T-helper 2 cell treated with Interferon-gamma antibody and Interleukin-4, amounts not matched to agents 5 μg/mL and 100 μg/mL, for 36 hours (primary cell): Measurements from ENCODE around the gene CAMKK2.

Experiments used
- DNase-seq: peaks from one replicate; pipeline ENCODE4 v3.0.0; 2021; ENCODE audit warnings: low spot score
- H3K27ac Mint-ChIP-seq: one replicate; pipeline ENCODE4 v1.8.0; 2021; ENCODE audit warnings: mild to moderate bottlenecking, mixed read lengths
- H3K27me3 Mint-ChIP-seq: one replicate; pipeline ENCODE4 v1.8.0; 2021; ENCODE audit warnings: low read depth, mixed read lengths
- H3K36me3 Mint-ChIP-seq: one replicate; pipeline ENCODE4 v1.8.0; 2021; ENCODE audit warnings: low read depth, mixed read lengths
- H3K4me1 Mint-ChIP-seq: one replicate; pipeline ENCODE4 v1.8.0; 2021; ENCODE audit warnings: low read depth, mixed read lengths
- H3K4me3 Mint-ChIP-seq: one replicate; pipeline ENCODE4 v1.8.0; 2022; ENCODE audit warnings: mild to moderate bottlenecking, moderate library complexity, mixed read lengths
- H3K9me3 Mint-ChIP-seq: one replicate; pipeline ENCODE4 v1.8.0; 2021; ENCODE audit warnings: mixed read lengths

The CAMKK2 gene

GRCh38 chr12:121279507-121279915, 17.0 kb downstream of the CAMKK2 start:
- Mint-ChIP-seq H3K27me3 (no peaks in the 10 kb centered on the region), H3K4me3 (no peak overlapping the region), H3K9me3 (no peaks in the 10 kb centered on the region), H3K27ac (no peak overlapping the region), H3K36me3 (peaks cover 8% of the 10 kb centered on the region), H3K4me1 (no peaks in the 10 kb centered on the region)
- DNase-seq = no peak

GRCh38 chr12:121279071-121279375, 17.5 kb downstream of the CAMKK2 start:
- Mint-ChIP-seq H3K4me3 (no peak overlapping the region), H3K9me3 (no peaks in the 10 kb centered on the region), H3K27me3 (no peaks in the 10 kb centered on the region), H3K4me1 (no peaks in the 10 kb centered on the region), H3K36me3 (peaks cover 8% of the 10 kb centered on the region), H3K27ac (no peak overlapping the region)
- DNase-seq = no peak

- no peaks in the 10 kb centered on the region for H3K27me3 Mint-ChIP-seq
- no peaks in the 10 kb centered on the region for H3K9me3 Mint-ChIP-seq
- no peaks in the 10 kb centered on the region for H3K4me1 Mint-ChIP-seq
- no peak overlapping the region for H3K4me3 Mint-ChIP-seq
- peaks cover 8% of the 10 kb centered on the region for H3K36me3 Mint-ChIP-seq
- no peak overlapping the region for H3K27ac Mint-ChIP-seq
- DNase-seq = no peak
These were observed 18.1 kb downstream of the CAMKK2 start for GRCh38 chr12:121278169-121279070.

- no peaks in the 10 kb centered on the region for H3K4me1 Mint-ChIP-seq
- H3K4me3 Mint-ChIP-seq = no peak overlapping the region
- H3K27ac Mint-ChIP-seq = no peak overlapping the region
- no peak for DNase-seq
- no peaks in the 10 kb centered on the region for H3K27me3 Mint-ChIP-seq
- peaks cover 12% of the 10 kb centered on the region for H3K36me3 Mint-ChIP-seq
- no peaks in the 10 kb centered on the region for H3K9me3 Mint-ChIP-seq
These were observed 19.1 kb downstream of the CAMKK2 start for GRCh38 chr12:121277374-121277759.

- H3K27me3 Mint-ChIP-seq = no peaks in the 10 kb centered on the region
- no peaks in the 10 kb centered on the region for H3K9me3 Mint-ChIP-seq
- H3K27ac Mint-ChIP-seq = no peak overlapping the region
- no peak overlapping the region for H3K4me3 Mint-ChIP-seq
- DNase-seq = no peak
- H3K4me1 Mint-ChIP-seq = no peaks in the 10 kb centered on the region
- H3K36me3 Mint-ChIP-seq = peaks cover 21% of the 10 kb centered on the region
These were observed 22.3 kb downstream of the CAMKK2 start for GRCh38 chr12:121274036-121274763.

- Mint-ChIP-seq H3K4me1 (no peaks in the 10 kb centered on the region), H3K9me3 (no peaks in the 10 kb centered on the region), H3K27ac (no peak overlapping the region), H3K36me3 (peaks cover 26% of the 10 kb centered on the region), H3K27me3 (no peaks in the 10 kb centered on the region), H3K4me3 (no peak overlapping the region)
- DNase-seq = no peak
These were observed 23.1 kb downstream of the CAMKK2 start for GRCh38 chr12:121273364-121273896.

GRCh38 chr12:121267822-121268221, 28.7 kb downstream of the CAMKK2 start:
- Mint-ChIP-seq H3K4me3 (no peak overlapping the region), H3K27ac (no peak overlapping the region), H3K36me3 (peaks cover 28% of the 10 kb centered on the region), H3K4me1 (no peaks in the 10 kb centered on the region), H3K9me3 (no peaks in the 10 kb centered on the region), H3K27me3 (no peaks in the 10 kb centered on the region)
- DNase-seq = no peak

GRCh38 chr12:121264951-121265515, 31.5 kb downstream of the CAMKK2 start:
- H3K27ac Mint-ChIP-seq = no peak overlapping the region
- H3K36me3 Mint-ChIP-seq = peaks cover 29% of the 10 kb centered on the region
- no peaks in the 10 kb centered on the region for H3K4me1 Mint-ChIP-seq
- H3K9me3 Mint-ChIP-seq = no peaks in the 10 kb centered on the region
- no peaks in the 10 kb centered on the region for H3K27me3 Mint-ChIP-seq
- no peak for DNase-seq
- H3K4me3 Mint-ChIP-seq = no peak overlapping the region

- H3K9me3 Mint-ChIP-seq = no peaks in the 10 kb centered on the region
- H3K27ac Mint-ChIP-seq = no peak overlapping the region
These were observed 32.4 kb downstream of the CAMKK2 start for GRCh38 chr12:121264135-121264534.

GRCh38 chr12:121263206-121263935, 33.1 kb downstream of the CAMKK2 start:
- Mint-ChIP-seq H3K27ac (no peak overlapping the region), H3K4me1 (no peaks in the 10 kb centered on the region), H3K27me3 (no peaks in the 10 kb centered on the region), H3K36me3 (peaks cover 23% of the 10 kb centered on the region), H3K4me3 (no peak overlapping the region), H3K9me3 (no peaks in the 10 kb centered on the region)
- no peak for DNase-seq

More at GRCh38 chr12:121264135-121264534, 32.4 kb downstream of the CAMKK2 start:
- Mint-ChIP-seq H3K27me3 (no peaks in the 10 kb centered on the region), H3K4me1 (no peaks in the 10 kb centered on the region), H3K4me3 (no peak overlapping the region), H3K36me3 (peaks cover 26% of the 10 kb centered on the region)
- DNase-seq = no peak

GRCh38 chr12:121261398-121261797, 35.1 kb downstream of the CAMKK2 start:
- Mint-ChIP-seq H3K27me3 (no peaks in the 10 kb centered on the region), H3K36me3 (peaks cover 25% of the 10 kb centered on the region)

GRCh38 chr12:121260091-121260490, 36.4 kb downstream of the CAMKK2 start:
- no peaks in the 10 kb centered on the region for H3K9me3 Mint-ChIP-seq
- H3K27me3 Mint-ChIP-seq = no peaks in the 10 kb centered on the region
- no peak overlapping the region for H3K27ac Mint-ChIP-seq
- no peak overlapping the region for H3K4me3 Mint-ChIP-seq
- H3K36me3 Mint-ChIP-seq = peaks cover 28% of the 10 kb centered on the region
- DNase-seq = no peak
- peaks cover 2% of the 10 kb centered on the region for H3K4me1 Mint-ChIP-seq

More at GRCh38 chr12:121261398-121261797, 35.1 kb downstream of the CAMKK2 start:
- H3K4me1 Mint-ChIP-seq = no peaks in the 10 kb centered on the region
- DNase-seq = no peak
- no peak overlapping the region for H3K27ac Mint-ChIP-seq
- H3K4me3 Mint-ChIP-seq = no peak overlapping the region
- H3K9me3 Mint-ChIP-seq = no peaks in the 10 kb centered on the region

- Mint-ChIP-seq H3K9me3 (no peaks in the 10 kb centered on the region), H3K4me3 (no peak overlapping the region), H3K27ac (no peak overlapping the region), H3K4me1 (peaks cover 2% of the 10 kb centered on the region), H3K36me3 (peaks cover 36% of the 10 kb centered on the region), H3K27me3 (no peaks in the 10 kb centered on the region)
- DNase-seq = no peak
These were observed 37.4 kb downstream of the CAMKK2 start for GRCh38 chr12:121259074-121259473.
